ENCODE results near the gene AMER2.

Gene AMER2

DNA sequence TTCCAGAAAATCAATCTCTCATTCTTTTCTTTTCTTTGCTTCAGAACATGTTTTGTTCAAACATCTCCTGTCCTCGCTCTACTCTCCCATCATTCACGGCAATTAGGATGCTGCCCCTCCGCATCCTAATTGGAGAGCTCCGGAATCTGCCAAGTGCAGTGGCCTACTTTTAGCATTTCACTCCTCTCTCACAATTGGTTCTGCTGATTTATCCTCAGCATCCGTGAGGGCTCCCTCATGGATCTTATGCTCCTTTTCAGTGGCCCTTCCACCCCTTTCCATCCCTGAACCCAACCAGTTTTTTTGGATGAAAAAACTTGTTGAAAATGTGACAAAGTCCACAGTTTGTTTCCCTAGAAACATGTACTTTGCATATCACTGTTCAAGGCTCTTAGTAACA lies 22.4 kb downstream of the AMER2 start:
- no peak for DNase-seq (ENCODE audit: low read depth)

DNA sequence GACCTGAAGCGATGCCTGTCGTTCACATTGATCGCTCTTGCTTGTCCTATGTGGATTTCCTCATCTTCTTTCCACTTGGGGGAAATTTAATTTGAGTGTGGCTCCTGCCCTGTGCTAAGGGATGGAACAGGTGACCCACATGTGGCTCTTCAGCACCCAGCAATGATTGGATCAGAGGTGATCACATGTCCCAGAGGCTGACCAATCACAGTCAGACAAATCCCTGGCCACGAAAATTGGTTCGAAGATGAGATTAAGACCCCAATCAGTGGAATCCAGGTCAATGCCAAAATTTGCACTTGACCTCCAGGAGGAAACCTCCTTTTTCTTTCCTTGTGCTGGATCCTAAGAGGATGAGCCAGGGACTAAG lies 23.7 kb downstream of the AMER2 start:
- DNase-seq (ENCODE audit: low read depth), result no peak

- no peak for DNase-seq (ENCODE audit: low read depth)
Measured at GRCh38 chr13:25147638-25148401, 24.3 kb downstream of the AMER2 start.

- no peak for DNase-seq (ENCODE audit: low read depth)
Measured at GRCh38 chr13:25143706-25144105, 28.4 kb downstream of the AMER2 start.

GRCh38 chr13:25141042-25141441 lies 31.0 kb downstream of the AMER2 start:
- no peak for DNase-seq (ENCODE audit: low read depth)

DNA sequence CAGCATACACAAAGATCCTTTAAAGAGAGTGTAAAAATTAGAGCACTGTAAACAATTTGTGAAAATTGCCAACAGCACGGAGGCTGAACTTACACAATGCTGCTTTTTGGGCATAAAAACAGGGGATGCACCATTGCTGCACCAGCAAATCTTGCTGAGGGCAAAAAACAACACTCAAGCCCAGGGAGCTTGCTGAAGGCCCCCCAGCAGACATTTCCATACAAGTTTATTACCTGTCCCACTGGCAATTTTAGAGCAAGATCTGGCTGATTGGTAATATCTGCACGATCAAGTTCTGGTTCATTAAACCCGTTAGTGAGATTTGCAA lies 34.3 kb downstream of the AMER2 start:
- no peak for DNase-seq (ENCODE audit: low read depth)

- no peak for DNase-seq (ENCODE audit: low read depth)
Measured at GRCh38 chr13:25136880-25137787, 35.0 kb downstream of the AMER2 start.

DNA sequence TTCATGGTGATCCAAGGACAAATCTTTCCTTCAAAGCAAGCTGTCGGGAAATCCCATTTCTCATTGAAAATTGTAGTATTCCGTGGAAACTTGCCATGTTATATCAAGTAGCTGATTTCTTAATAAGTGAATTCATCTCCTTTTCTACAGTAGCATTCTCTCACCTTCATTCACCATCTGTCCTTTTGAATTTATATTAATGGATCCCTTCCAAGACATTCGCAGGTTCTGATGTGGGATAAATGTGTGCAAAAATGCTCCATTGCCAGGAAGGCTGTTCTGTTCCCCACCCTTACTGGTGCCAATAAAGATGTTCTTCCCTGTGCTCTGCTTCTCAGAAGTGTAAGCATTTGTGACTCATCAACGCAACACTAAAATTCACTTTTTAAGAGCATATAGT lies 36.2 kb downstream of the AMER2 start:
- no peak for DNase-seq (ENCODE audit: low read depth)

DNA sequence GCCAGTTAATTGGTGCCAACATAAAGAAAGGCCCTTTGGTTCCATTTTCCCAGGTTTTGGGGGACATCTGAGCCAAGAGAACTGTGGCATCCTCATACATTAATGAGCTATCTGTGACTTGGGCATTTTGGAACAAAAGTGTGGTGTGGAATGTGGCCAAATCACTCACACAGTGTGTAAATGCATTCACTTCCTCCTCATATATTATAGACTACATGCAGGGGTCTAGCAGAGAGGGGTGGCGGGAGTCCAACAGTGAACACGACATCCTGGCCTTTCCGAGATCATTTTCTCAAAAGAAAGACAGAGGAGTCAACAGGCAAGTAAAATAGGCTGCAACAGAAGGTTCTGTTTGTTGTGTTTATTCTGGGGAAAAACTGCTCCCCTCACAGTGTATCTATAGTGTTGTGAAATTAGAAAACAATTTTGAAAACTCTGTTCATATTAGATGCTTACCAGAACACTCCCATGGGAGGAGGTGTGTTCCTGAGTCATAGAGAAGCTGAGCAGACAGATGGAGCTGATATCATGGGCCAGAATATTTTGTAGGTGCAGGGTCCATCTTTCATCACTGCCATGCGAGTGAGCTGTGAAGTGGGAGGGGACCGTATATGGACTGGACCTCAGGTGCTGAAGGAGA lies 39.2 kb downstream of the AMER2 start:
- DNase-seq (ENCODE audit: low read depth), result no peak

GRCh38 chr13:25131881-25132420 lies 40.1 kb downstream of the AMER2 start:
- DNase-seq (ENCODE audit: low read depth), result no peak

- DNase-seq (ENCODE audit: low read depth), result no peak
Measured at GRCh38 chr13:25130944-25131343, 41.1 kb downstream of the AMER2 start.

DNA sequence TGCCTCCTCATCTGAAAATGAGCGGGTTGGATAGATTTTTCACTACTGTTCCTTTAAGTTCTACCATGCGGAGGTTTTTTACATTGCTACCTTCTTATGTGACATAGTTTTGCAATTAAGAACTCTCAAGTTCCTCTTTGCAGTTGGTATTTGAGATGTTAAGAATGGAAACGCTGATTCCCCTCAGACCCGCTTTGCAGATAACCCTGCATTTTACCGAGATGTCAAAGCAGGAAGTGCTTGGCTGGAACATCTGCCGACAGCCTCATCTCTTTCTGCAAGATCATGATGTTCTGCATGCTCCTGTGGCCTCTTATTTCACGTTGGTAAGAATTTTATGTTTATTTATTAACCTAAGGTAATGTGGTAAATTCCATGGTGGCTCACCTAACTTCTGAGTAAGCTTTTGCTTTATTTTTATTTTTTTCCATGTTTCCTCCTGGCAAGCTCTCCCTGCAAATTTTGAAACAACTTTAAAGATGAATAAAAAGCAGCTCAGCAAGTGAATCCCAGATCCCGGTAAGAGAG lies 53.6 kb downstream of the AMER2 start:
- no peak for DNase-seq (ENCODE audit: low read depth)

DNA sequence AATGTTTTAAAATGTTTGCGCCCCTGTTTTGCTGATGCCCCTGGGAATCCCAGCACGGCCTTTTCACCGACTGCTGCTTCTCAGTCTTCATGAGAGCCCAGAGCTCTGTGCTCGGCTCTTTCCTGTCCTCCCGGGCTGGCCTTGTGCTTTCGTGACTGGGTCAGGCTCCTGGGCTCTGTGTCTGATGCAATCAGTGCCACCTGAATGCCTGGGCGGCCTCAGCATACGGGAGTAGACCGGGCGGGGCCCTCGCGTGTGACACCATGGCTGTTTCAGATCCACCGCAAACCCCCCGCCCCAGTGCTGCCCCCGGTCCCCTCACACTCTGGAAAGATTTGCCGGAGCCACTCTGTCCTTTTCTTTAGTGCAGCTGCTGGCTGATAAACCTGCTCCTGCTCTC lies 54.8 kb downstream of the AMER2 start:
- DNase-seq (ENCODE audit: low read depth), result no peak

- no peak for DNase-seq (ENCODE audit: low read depth)
Measured at GRCh38 chr13:25116044-25116443, 56.0 kb downstream of the AMER2 start.

- peak; percentile 5 for DNase-seq (ENCODE audit: low read depth)
Measured at GRCh38 chr13:25114220-25114619, 57.9 kb downstream of the AMER2 start.

GRCh38 chr13:25112695-25113255 lies 59.3 kb downstream of the AMER2 start:
- DNase-seq (ENCODE audit: low read depth), result no peak

Data from stimulated activated CD8-positive, alpha-beta memory T cell treated with anti-CD3 and anti-CD28 coated beads, Interleukin-15, amount 100 ng/mL, for 1 hour (primary cell).